MM.1S (cell line): ENCODE results near the gene CD74.

Experiments used
- DNase-seq: peaks from one replicate; pipeline ENCODE4 v3.0.0-alpha.2; 2015
- H2AFZ ChIP-seq: fragments of 300-600 bp; sonication (generic); 2 replicates; pipeline ENCODE4 v1.6.0; 2016; ENCODE audit warnings: antibody characterized with exemption, low read length
- H3F3A ChIP-seq: fragments of 300-600 bp; sonication (generic); 2 replicates; pipeline ENCODE4 v1.6.1; 2016; ENCODE audit warnings: mild to moderate bottlenecking, antibody characterized with exemption, low read length, moderate library complexity, mixed read lengths; ENCODE audit not compliant: insufficient read depth
- H3K27ac ChIP-seq: fragments of 300-600 bp; sonication (generic); 2 replicates; pipeline ENCODE4 v1.5.1; 2016; ENCODE audit warnings: mild to moderate bottlenecking, low read length
- H3K27me3 ChIP-seq: fragments of 300-600 bp; sonication (generic); replicated peaks from 2 replicates; pipeline ENCODE4 v1.6.0; 2016; ENCODE audit warnings: low read length; ENCODE audit not compliant: insufficient read depth
- H3K36me3 ChIP-seq: fragments of 300-600 bp; sonication (generic); replicated peaks from 2 replicates; pipeline ENCODE4 v1.6.1; 2016; ENCODE audit warnings: mild to moderate bottlenecking, low read length, mixed read lengths; ENCODE audit not compliant: insufficient read depth
- H3K4me1 ChIP-seq: fragments of 300-600 bp; sonication (generic); 2 replicates; pipeline ENCODE4 v1.6.1; 2016; ENCODE audit warnings: low read length, mixed read lengths
- H3K4me2 ChIP-seq: fragments of 300-600 bp; sonication (generic); 2 replicates; pipeline ENCODE4 v1.6.0; 2016; ENCODE audit warnings: low read depth, low read length
- H3K4me3 ChIP-seq: fragments of 300-600 bp; sonication (generic); 2 replicates; pipeline ENCODE4 v1.5.1; 2016; ENCODE audit warnings: low read length, mixed read lengths
- H3K79me2 ChIP-seq: fragments of 300-600 bp; sonication (generic); 2 replicates; pipeline ENCODE4 v1.6.1; 2016; ENCODE audit warnings: mixed run types, low read length, mixed read lengths
- H3K9ac ChIP-seq: fragments of 300-600 bp; sonication (generic); 2 replicates; pipeline ENCODE4 v1.6.1; 2016; ENCODE audit warnings: low read length, mixed read lengths
- H3K9me2 ChIP-seq: fragments of 300-600 bp; sonication (generic); replicated peaks from 2 replicates; pipeline ENCODE4 v1.6.1; 2016; ENCODE audit warnings: mild to moderate bottlenecking, low read length, mixed read lengths; ENCODE audit not compliant: insufficient read depth
- H3K9me3 ChIP-seq: fragments of 300-600 bp; sonication (generic); replicated peaks from 2 replicates; pipeline ENCODE4 v1.6.1; 2016; ENCODE audit warnings: mild to moderate bottlenecking, low read length, mixed read lengths; ENCODE audit not compliant: insufficient read depth
- H4K20me1 ChIP-seq: fragments of 300-600 bp; sonication (generic); 2 replicates; pipeline ENCODE4 v1.6.1; 2016; ENCODE audit warnings: mild to moderate bottlenecking, low read length, moderate library complexity, mixed read lengths; ENCODE audit not compliant: insufficient read depth
- CTCF ChIP-seq: fragments of 300-600 bp; sonication (generic); IDR thresholded peaks from 2 replicates; pipeline ENCODE4 v1.5.1; 2016; ENCODE audit warnings: antibody characterized with exemption, low read length, mixed read lengths
- EZH2 ChIP-seq: fragments of 300-600 bp; sonication (generic); optimal IDR thresholded peaks from 2 replicates; pipeline ENCODE3; 2017; ENCODE audit warnings: low read depth, mild to moderate bottlenecking, antibody characterized with exemption, low read length, mixed read lengths
- EZH2phosphoT487 ChIP-seq: fragments of 300-600 bp; sonication (generic); IDR thresholded peaks from 2 replicates; pipeline ENCODE4 v1.6.1; 2018; ENCODE audit warnings: antibody characterized with exemption, low read length

CD74 gene

GRCh38 chr5:150399524-150400211 lies 13.0 kb downstream of the CD74 start:
- Histone ChIP-seq H3K9me2 (no peaks in the 10 kb centered on the region), H3K4me3 (no peak overlapping the region), H2AFZ (no peak overlapping the region), H3K36me3 (peaks cover 11% of the 10 kb centered on the region; the same call in 1 of the 2 replicates), H3K79me2 (peaks cover 6% of the 10 kb centered on the region; the same call in 1 of the 2 replicates), H3K4me1 (no peaks in the 10 kb centered on the region), H3K9ac (no peak overlapping the region), H4K20me1 (no peaks in the 10 kb centered on the region; the same call in 1 of the 2 replicates), H3K9me3 (no peaks in the 10 kb centered on the region), H3F3A (peaks cover 41% of the 10 kb centered on the region), H3K27me3 (no peaks in the 10 kb centered on the region), H3K27ac (no peak overlapping the region), H3K4me2 (no peak overlapping the region)
- no peak for TF ChIP-seq EZH2
- TF ChIP-seq CTCF = no peak
- no peak for TF ChIP-seq EZH2phosphoT487
- no peak for DNase-seq

- H3K9me3 ChIP-seq = no peaks in the 10 kb centered on the region
- H3K4me1 ChIP-seq = no peaks in the 10 kb centered on the region
- peak; percentile 47 for DNase-seq
- H3K27ac ChIP-seq = no peak overlapping the region
- no peaks in the 10 kb centered on the region; the same call in 1 of the 2 replicates for H4K20me1 ChIP-seq
- no peak overlapping the region for H3K4me3 ChIP-seq
- H3K9ac ChIP-seq = no peak overlapping the region
- no peak overlapping the region for H3K4me2 ChIP-seq
- H3F3A ChIP-seq = peaks cover 41% of the 10 kb centered on the region
- no peak for TF ChIP-seq EZH2
- TF ChIP-seq CTCF = peak; percentile 36
- no peak for TF ChIP-seq EZH2phosphoT487
- H2AFZ ChIP-seq = no peak overlapping the region
- H3K27me3 ChIP-seq = no peaks in the 10 kb centered on the region
- no peaks in the 10 kb centered on the region for H3K9me2 ChIP-seq
- H3K36me3 ChIP-seq = peaks cover 11% of the 10 kb centered on the region; the same call in 1 of the 2 replicates
- peaks cover 6% of the 10 kb centered on the region; the same call in 1 of the 2 replicates for H3K79me2 ChIP-seq
These were observed 13.8 kb downstream of the CD74 start for GRCh38 chr5:150398722-150399523.

- no peaks in the 10 kb centered on the region for H3K9me3 ChIP-seq
- DNase-seq = no peak
- peaks cover 11% of the 10 kb centered on the region; the same call in 1 of the 2 replicates for H3K36me3 ChIP-seq
- no peaks in the 10 kb centered on the region for H3K27me3 ChIP-seq
- peaks cover 41% of the 10 kb centered on the region for H3F3A ChIP-seq
- no peaks in the 10 kb centered on the region for H3K4me1 ChIP-seq
- H3K27ac ChIP-seq = no peak overlapping the region
- no peak overlapping the region for H2AFZ ChIP-seq
- no peak overlapping the region for H3K9ac ChIP-seq
- no peak for TF ChIP-seq CTCF
- TF ChIP-seq EZH2 = no peak
- TF ChIP-seq EZH2phosphoT487 = no peak
- H3K4me3 ChIP-seq = no peak overlapping the region
- H4K20me1 ChIP-seq = no peaks in the 10 kb centered on the region; the same call in 1 of the 2 replicates
- H3K79me2 ChIP-seq = peaks cover 6% of the 10 kb centered on the region; the same call in 1 of the 2 replicates
- no peak overlapping the region for H3K4me2 ChIP-seq
- H3K9me2 ChIP-seq = no peaks in the 10 kb centered on the region
These were observed 14.7 kb downstream of the CD74 start for GRCh38 chr5:150397782-150398721.
